H1 (cell line): ENCODE results near the gene NHSL2. TPM values are rescaled to one million over a fixed set of nuclear protein-coding genes. Genes with fewer than 3 reads are reported as not detected.

Experiments used
- CTCF ChIA-PET: fragments of 300-600 bp; sonication (Branson Sonifier 250); formaldehyde crosslinking; loops from one replicate; lab custom pipeline; 2021; ENCODE audit not compliant: partially characterized antibody; lab: Charles Lee
- POLR2A ChIA-PET: fragments of 300-600 bp; sonication (Branson Sonifier 250); formaldehyde crosslinking; loops from one replicate; lab custom pipeline; 2021; ENCODE audit warnings: inconsistent platforms; ENCODE audit not compliant: partially characterized antibody; lab: Charles Lee
- DNase-seq, 2 experiments: peaks; one replicate each; pipeline versions ENCODE4 v3.0.0 to v3.0.0-alpha.2; 2010 to 2022; ENCODE audit warnings: low spot score in 2 of 2, low read depth in 1 of 2, mixed read lengths in 1 of 2
- FAIRE-seq: peaks from 2 replicates; lab custom pipeline; 2011; peaks lifted over from hg19 to GRCh38; lab: Jason Lieb, UNC
- H2AFZ ChIP-seq: 2 replicates; pipeline ENCODE4 v1.8.1; 2012; ENCODE audit warnings: low read length, inconsistent platforms
- H2AK5ac ChIP-seq: 2 replicates; pipeline ENCODE4 v1.6.1; 2013; ENCODE audit warnings: low read depth, low read length
- H2BK120ac ChIP-seq: replicated peaks from 2 replicates; pipeline ENCODE3; 2013; ENCODE audit warnings: low read depth, low read length, inconsistent platforms
- H2BK12ac ChIP-seq: 2 replicates; pipeline ENCODE4 v1.6.1; 2013; ENCODE audit warnings: low read depth, low read length
- H2BK15ac ChIP-seq: 2 replicates; pipeline ENCODE4 v1.6.1; 2013; ENCODE audit warnings: low read length
- H2BK20ac ChIP-seq: 2 replicates; pipeline ENCODE4 v1.6.1; 2013; ENCODE audit warnings: low read length
- H2BK5ac ChIP-seq: 2 replicates; pipeline ENCODE4 v1.6.1; 2013; ENCODE audit warnings: low read depth, low read length
- H3K14ac ChIP-seq: 2 replicates; pipeline ENCODE4 v1.6.1; 2013; ENCODE audit warnings: inconsistent platforms; ENCODE audit not compliant: insufficient read length
- H3K18ac ChIP-seq: 2 replicates; pipeline ENCODE4 v1.6.1; 2013; ENCODE audit warnings: low read length; ENCODE audit errors: extremely low read depth
- H3K23ac ChIP-seq: 2 replicates; pipeline ENCODE4 v1.6.1; 2013; ENCODE audit warnings: inconsistent platforms; ENCODE audit not compliant: insufficient read length
- H3K23me2 ChIP-seq: 2 replicates; pipeline ENCODE4 v1.6.1; 2013; ENCODE audit warnings: low read depth, low read length
- H3K27ac ChIP-seq: 2 replicates; pipeline ENCODE4 v1.6.1; 2011; ENCODE audit warnings: low read depth, low read length, inconsistent platforms
- H3K27me3 ChIP-seq, 4 experiments: replicated peaks in 1 of 4; 1 replicate in 1 of 4; 2 replicates in 3 of 4; pipeline versions ENCODE4 v1.6.1 to v1.8.1; 2011 to 2013; ENCODE audit warnings: low read length in 3 of 4, mild to moderate bottlenecking in 3 of 4, inconsistent platforms in 2 of 4, mixed read lengths in 2 of 4, moderate library complexity in 1 of 4; ENCODE audit not compliant: control insufficient read depth in 3 of 4, insufficient read depth in 3 of 4; ENCODE audit errors: extremely low read depth in 1 of 4
- H3K36me3 ChIP-seq, 4 experiments: 2 replicates each; pipeline versions ENCODE4 v1.6.1 to v1.8.1; 2011 to 2013; ENCODE audit warnings: mild to moderate bottlenecking in 4 of 4, low read length in 3 of 4, moderate library complexity in 2 of 4, control low read depth in 1 of 4, inconsistent platforms in 1 of 4; ENCODE audit not compliant: insufficient read depth in 4 of 4, control insufficient read depth in 2 of 4
- H3K4ac ChIP-seq: replicated peaks from 2 replicates; pipeline ENCODE3; 2013; ENCODE audit warnings: low read length, low read depth, mixed read lengths, inconsistent platforms; ENCODE audit not compliant: insufficient read length
- H3K4me1 ChIP-seq, 4 experiments: replicated peaks in 1 of 4; 1 replicate in 1 of 4; 2 replicates in 3 of 4; pipeline versions ENCODE4 v1.6.1 to v1.8.1; 2011 to 2013; ENCODE audit warnings: low read length in 3 of 4, inconsistent platforms in 2 of 4, mixed read lengths in 1 of 4; ENCODE audit not compliant: insufficient read depth in 4 of 4, control insufficient read depth in 3 of 4
- H3K4me2 ChIP-seq, 2 experiments: 2 replicates each; pipeline versions ENCODE4 v1.6.1 to v1.8.1; 2011 to 2013; ENCODE audit warnings: low read depth in 2 of 2, low read length in 2 of 2, control low read depth in 1 of 2, inconsistent platforms in 1 of 2, mild to moderate bottlenecking in 1 of 2; ENCODE audit not compliant: insufficient read depth in 1 of 2
- H3K4me3 ChIP-seq, 4 experiments: fragments of 200-600, 300-600 bp in 1 of 4; sonication (generic), shearing (Covaris generic), sonication (Bioruptor Twin) in 1 of 4; 2 replicates each; pipeline versions ENCODE4 v1.5.1 to v1.8.1; 2011 to 2016; ENCODE audit warnings: low read length in 4 of 4, low read depth in 3 of 4, control low read depth in 2 of 4, inconsistent platforms in 2 of 4, mild to moderate bottlenecking in 2 of 4, mixed read lengths in 1 of 4, moderate library complexity in 1 of 4; ENCODE audit not compliant: insufficient read depth in 2 of 4; ENCODE audit errors: extremely low read depth in 1 of 4
- H3K56ac ChIP-seq: replicated peaks from 2 replicates; pipeline ENCODE3; 2013; ENCODE audit warnings: low read depth, mild to moderate bottlenecking, mixed read lengths, low read length, inconsistent platforms; ENCODE audit not compliant: insufficient read length
- H3K79me1 ChIP-seq: 2 replicates; pipeline ENCODE4 v1.6.1; 2013; ENCODE audit warnings: low read depth, low read length, control low read depth
- H3K79me2 ChIP-seq, 2 experiments: 2 replicates each; pipeline versions ENCODE4 v1.6.1 to v1.8.1; 2012 to 2013; ENCODE audit warnings: low read length in 2 of 2, mild to moderate bottlenecking in 2 of 2, inconsistent platforms in 1 of 2; ENCODE audit not compliant: insufficient read depth in 2 of 2, control insufficient read depth in 1 of 2
- H3K9ac ChIP-seq, 4 experiments: replicated peaks in 1 of 4; 1 replicate in 1 of 4; 2 replicates in 3 of 4; pipeline versions ENCODE4 v1.6.1 to v1.8.1; 2011 to 2013; ENCODE audit warnings: low read depth in 3 of 4, low read length in 3 of 4, control low read depth in 2 of 4, mild to moderate bottlenecking in 2 of 4, moderate library complexity in 2 of 4, inconsistent platforms in 1 of 4; ENCODE audit errors: extremely low read depth in 1 of 4
- H3K9me3 ChIP-seq, 2 experiments: 2 replicates each; pipeline versions ENCODE4 v1.6.1 to v1.8.1; 2012 to 2013; ENCODE audit warnings: mild to moderate bottlenecking in 2 of 2, moderate library complexity in 2 of 2, control low read depth in 1 of 2, inconsistent platforms in 1 of 2, low read depth in 1 of 2, low read length in 1 of 2, mixed read lengths in 1 of 2; ENCODE audit not compliant: insufficient read depth in 2 of 2
- H4K20me1 ChIP-seq, 2 experiments: replicated peaks in 1 of 2; 2 replicates each; pipeline versions ENCODE3 to v1.8.1; 2011 to 2013; ENCODE audit warnings: inconsistent platforms in 2 of 2, low read length in 2 of 2, mild to moderate bottlenecking in 1 of 2; ENCODE audit not compliant: insufficient read depth in 2 of 2, control insufficient read depth in 1 of 2
- H4K5ac ChIP-seq: 2 replicates; pipeline ENCODE4 v1.6.1; 2013; ENCODE audit warnings: low read length, low read depth, mixed read lengths, inconsistent platforms; ENCODE audit not compliant: insufficient read length
- H4K8ac ChIP-seq: 2 replicates; pipeline ENCODE4 v1.8.0; 2013; ENCODE audit warnings: mild to moderate bottlenecking, moderate library complexity, low read length, inconsistent platforms; ENCODE audit not compliant: insufficient read depth; ENCODE audit errors: extremely low read depth
- H4K91ac ChIP-seq: replicated peaks from 2 replicates; pipeline ENCODE3; 2013; ENCODE audit warnings: low read length, mixed read lengths, inconsistent platforms; ENCODE audit not compliant: insufficient read length
- ASH2L ChIP-seq: fragments of 200-600, 300-600 bp; sonication (generic); IDR thresholded peaks from one replicate; pipeline ENCODE4 v1.7.1; 2017; ENCODE audit warnings: low read length
- MAX ChIP-seq: IDR thresholded peaks from 2 replicates; pipeline ENCODE4 v1.6.1; 2012; ENCODE audit warnings: inconsistent platforms
- WGBS, 2 experiments: shearing (Covaris generic) in 1 of 2; methylation state at CpG; one replicate each; pipeline versions ENCODE4 v1.1.6 to v1.1.7; 2013 to 2015; ENCODE audit warnings: low lambda C conversion rate in 2 of 2, mixed read lengths in 2 of 2, inconsistent platforms in 1 of 2, low coverage in 1 of 2, missing lambda C conversion rate in 1 of 2; ENCODE audit not compliant: insufficient replicate concordance in 2 of 2, insufficient coverage in 1 of 2, insufficient read length in 1 of 2; ENCODE audit errors: extremely low coverage in 1 of 2, missing lambda C conversion rate in 1 of 2; 5-methylcytosine and 5-hydroxymethylcytosine counted together
- polyA plus RNA-seq, 7 experiments: library from polyadenylated mRNA; depleted of rRNA in 3 of 7; stranded (reverse) in 5 of 7; unstranded in 2 of 7; fragments of >200 nt in 5 of 7; fragments of 200-250 nt in 2 of 7; gene quantifications; 1 replicate in 5 of 7; 2 replicates in 1 of 7; 4 replicates in 1 of 7; pipeline versions ENCODE4 v1.2.1 to v1.2.3, GENCODE V29; 2011 to 2013; ENCODE audit warnings: missing spikeins in 2 of 7, mixed read lengths in 2 of 7
- total RNA-seq: library from RNA; stranded (reverse); fragmentation: NEBNext Ultra II Directional; extraction: Animal tissue kit (Norgen Biotek cat#: 25700); gene quantifications from 2 replicates; pipeline ENCODE4 v1.2.1, GENCODE V29; 2021

NHSL2 gene
- total and polyA plus RNA-seq, 2 of the 8 experiments (the other 6 are each of a cell fraction or from before 2014, with no cell fraction given): 3.7 to 7.2 TPM

- no peak overlapping the region for H3K4me3 ChIP-seq
- no peak overlapping the region for H2AK5ac ChIP-seq
- H4K8ac ChIP-seq: no peak overlapping the region
- no peak overlapping the region for H3K4ac ChIP-seq
- ChIA-PET CTCF (interaction anchor here (1.3 kb wide), 1 partner anchor 35 kb away, joined by 3 read pairs; no protein-coding TSS in a partner anchor), POLR2A (interaction anchor here (1.5 kb wide), 1 partner anchor 9 kb away, joined by 3 read pairs; no protein-coding TSS in a partner anchor)
- no peak for FAIRE-seq
- TF ChIP-seq MAX: no peak
- TF ChIP-seq ASH2L: no peak
- H3K9me3 ChIP-seq: no peaks in the 10 kb centered on the region
- peaks cover 0 to 17% of the 10 kb centered on the region in 2 experiments; a peak in 2 of 4 replicates for H3K79me2 ChIP-seq
- H3K23ac ChIP-seq: no peak overlapping the region
- H2BK12ac ChIP-seq: no peak overlapping the region
- no peak overlapping the region for H3K18ac ChIP-seq
- no peak overlapping the region for H4K5ac ChIP-seq
- no peak overlapping the region for H3K14ac ChIP-seq
- H3K4me2 ChIP-seq: no peak overlapping the region
- WGBS, 2 experiments: 93% methylated on average over 2 of the region's 2 CpGs; no CpG with 5 or more reads in 1 of the 2 experiments
- no peak overlapping the region for H4K91ac ChIP-seq
- no peaks in the 10 kb centered on the region for H3K36me3 ChIP-seq
- no peak overlapping the region for H3K27ac ChIP-seq
- peaks cover 0 to 2% of the 10 kb centered on the region in 2 experiments for H4K20me1 ChIP-seq
- no peaks in the 10 kb centered on the region for H3K23me2 ChIP-seq
- no peak overlapping the region for H3K56ac ChIP-seq
- no peak overlapping the region for H2BK120ac ChIP-seq
- no peak overlapping the region for H2AFZ ChIP-seq
- no peak for DNase-seq
- peaks cover 0 to 3% (median under 1%) of the 10 kb centered on the region in 4 experiments; a peak in 1 of 7 replicates for H3K4me1 ChIP-seq
- no peak overlapping the region for H2BK5ac ChIP-seq
- H2BK20ac ChIP-seq: no peak overlapping the region
- H3K27me3 ChIP-seq: no peaks in the 10 kb centered on the region
- H2BK15ac ChIP-seq: no peak overlapping the region
- H3K79me1 ChIP-seq: no peaks in the 10 kb centered on the region; the same call in 1 of the 2 replicates
- no peak overlapping the region for H3K9ac ChIP-seq
Measured at GRCh38 chrX:71944369-71944768, 33.7 kb downstream of the NHSL2 start.
